Measurements from ENCODE around the gene GDF10. TPM values are rescaled to one million over a fixed set of nuclear protein-coding genes. Genes with fewer than 3 reads are reported as not detected.

Gene GDF10
- total and polyA plus RNA-seq, 2 donors (not counting 3 experiments of a cell fraction or from before 2014, with no cell fraction given): not detected

DNA sequence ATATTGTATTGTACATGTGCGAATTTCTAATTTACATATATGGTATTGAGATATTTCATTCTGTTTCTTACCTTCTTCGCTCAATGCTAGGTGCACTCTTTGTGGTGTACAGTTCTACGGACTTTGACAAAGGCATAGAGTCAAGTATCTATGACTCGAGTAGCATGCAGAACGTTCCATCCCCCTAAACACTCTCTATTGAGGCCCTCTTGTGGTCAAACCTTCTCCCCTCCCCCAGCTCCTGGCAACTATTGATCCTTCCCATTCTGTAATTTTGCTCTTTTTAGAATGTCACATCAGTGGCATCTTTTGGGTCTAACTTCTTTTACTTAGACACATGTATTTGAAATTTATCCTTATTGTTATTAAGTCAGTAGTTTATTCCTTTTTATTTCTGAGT, 30.7 kb upstream of the GDF10 start:
- no TSS peak for BruUV-seq (replicated peaks)
- no peak overlapping the region for H3K9ac ChIP-seq (replicated peaks; ENCODE audit: extremely low read depth, insufficient read depth, low read length)
- H3K9me3 ChIP-seq (replicated peaks; ENCODE audit: control insufficient read depth, insufficient read depth, low read length): no peaks in the 10 kb centered on the region
- CTCF ChIA-PET: no interaction called here
- FAIRE-seq: no peak
- H3K4me2 ChIP-seq (ENCODE audit: insufficient read depth, low read length): no peak overlapping the region
- TF ChIP-seq GATA2 (IDR thresholded peaks at IDR 0.05; ENCODE audit: insufficient read depth, insufficient read length, low read depth, low read length) (no peak), POLR2A (IDR thresholded peaks at IDR 0.05; ENCODE audit: low read depth, low read length) (no peak), MYC (IDR thresholded peaks at IDR 0.05; ENCODE audit: low read depth, low read length) (no peak), POLR2AphosphoS5 (IDR thresholded peaks at IDR 0.05; ENCODE audit: insufficient read depth, low read depth, low read length) (no peak), EZH2 (IDR thresholded peaks at IDR 0.05; ENCODE audit: borderline replicate concordance, low read depth, low read length, severe bottlenecking) (no peak), JUN (IDR thresholded peaks at IDR 0.05; ENCODE audit: borderline replicate concordance, insufficient read depth, insufficient read length, low read depth) (no peak), FOS (IDR thresholded peaks at IDR 0.05; ENCODE audit: borderline replicate concordance, insufficient read depth, low read length) (no peak)
- TF ChIP-seq, protein P1, sequence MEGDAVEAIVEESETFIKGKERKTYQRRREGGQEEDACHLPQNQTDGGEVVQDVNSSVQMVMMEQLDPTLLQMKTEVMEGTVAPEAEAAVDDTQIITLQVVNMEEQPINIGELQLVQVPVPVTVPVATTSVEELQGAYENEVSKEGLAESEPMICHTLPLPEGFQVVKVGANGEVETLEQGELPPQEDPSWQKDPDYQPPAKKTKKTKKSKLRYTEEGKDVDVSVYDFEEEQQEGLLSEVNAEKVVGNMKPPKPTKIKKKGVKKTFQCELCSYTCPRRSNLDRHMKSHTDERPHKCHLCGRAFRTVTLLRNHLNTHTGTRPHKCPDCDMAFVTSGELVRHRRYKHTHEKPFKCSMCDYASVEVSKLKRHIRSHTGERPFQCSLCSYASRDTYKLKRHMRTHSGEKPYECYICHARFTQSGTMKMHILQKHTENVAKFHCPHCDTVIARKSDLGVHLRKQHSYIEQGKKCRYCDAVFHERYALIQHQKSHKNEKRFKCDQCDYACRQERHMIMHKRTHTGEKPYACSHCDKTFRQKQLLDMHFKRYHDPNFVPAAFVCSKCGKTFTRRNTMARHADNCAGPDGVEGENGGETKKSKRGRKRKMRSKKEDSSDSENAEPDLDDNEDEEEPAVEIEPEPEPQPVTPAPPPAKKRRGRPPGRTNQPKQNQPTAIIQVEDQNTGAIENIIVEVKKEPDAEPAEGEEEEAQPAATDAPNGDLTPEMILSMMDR (IDR thresholded peaks at IDR 0.05; ENCODE audit: extremely low read depth in 1 of 2, insufficient read depth in 1 of 2, low read depth in 1 of 2, low read length in 2 of 2): no peak
- TF ChIP-seq, protein P2, sequence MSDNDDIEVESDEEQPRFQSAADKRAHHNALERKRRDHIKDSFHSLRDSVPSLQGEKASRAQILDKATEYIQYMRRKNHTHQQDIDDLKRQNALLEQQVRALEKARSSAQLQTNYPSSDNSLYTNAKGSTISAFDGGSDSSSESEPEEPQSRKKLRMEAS (IDR thresholded peaks at IDR 0.05; ENCODE audit: insufficient read depth, insufficient read length): no peak
- intact Hi-C loops (cut with micrococcal nuclease): no loop called here
- H3K36me3 ChIP-seq (ENCODE audit: control insufficient read depth in 2 of 2, extremely low read depth in 1 of 2, insufficient read depth in 2 of 2, low read length in 2 of 2): no peaks in the 10 kb centered on the region
- POLR2A ChIA-PET: no interaction called here
- dilution Hi-C loops (cut with MboI; ENCODE audit: extremely low pct_ligation_motif_present, low sequenced_read_pairs): no loop called here
- no peaks in the 10 kb centered on the region for H3K4me1 ChIP-seq (ENCODE audit: control insufficient read depth, extremely low read depth, insufficient read depth, low read length)
- no peak for DNase-seq (ENCODE audit: low read depth, low spot score)
- no peak overlapping the region for H2AFZ ChIP-seq (ENCODE audit: low read depth, low read length)
- no peaks in the 10 kb centered on the region for H3K79me2 ChIP-seq (ENCODE audit: control insufficient read depth, insufficient read depth, low read length)
- no peaks in the 10 kb centered on the region for H4K20me1 ChIP-seq (replicated peaks; ENCODE audit: control insufficient read depth, extremely low read depth, insufficient read depth, low read length)
- H3K27ac ChIP-seq (ENCODE audit: insufficient read depth, low read depth, low read length): no peak overlapping the region
- no peak overlapping the region for H3K4me3 ChIP-seq (replicated peaks in 1 of 3; ENCODE audit: insufficient read depth in 1 of 3, low read depth in 1 of 3, low read length in 3 of 3)
- no peaks in the 10 kb centered on the region for H3K9me1 ChIP-seq (replicated peaks; ENCODE audit: control insufficient read depth, extremely low read depth, insufficient read depth, low read length)
- H3K27me3 ChIP-seq (ENCODE audit: control insufficient read depth in 2 of 2, insufficient read depth in 2 of 2, low read length in 2 of 2): no peaks in the 10 kb centered on the region
